ENCODE data around the gene PLXDC2. TPM values are rescaled to one million over a fixed set of nuclear protein-coding genes. Genes with fewer than 3 reads are reported as not detected.

PLXDC2 gene
- total and polyA plus RNA-seq, 2 experiments from 2014 or later, result 39.9 to 52.2 TPM

DNA sequence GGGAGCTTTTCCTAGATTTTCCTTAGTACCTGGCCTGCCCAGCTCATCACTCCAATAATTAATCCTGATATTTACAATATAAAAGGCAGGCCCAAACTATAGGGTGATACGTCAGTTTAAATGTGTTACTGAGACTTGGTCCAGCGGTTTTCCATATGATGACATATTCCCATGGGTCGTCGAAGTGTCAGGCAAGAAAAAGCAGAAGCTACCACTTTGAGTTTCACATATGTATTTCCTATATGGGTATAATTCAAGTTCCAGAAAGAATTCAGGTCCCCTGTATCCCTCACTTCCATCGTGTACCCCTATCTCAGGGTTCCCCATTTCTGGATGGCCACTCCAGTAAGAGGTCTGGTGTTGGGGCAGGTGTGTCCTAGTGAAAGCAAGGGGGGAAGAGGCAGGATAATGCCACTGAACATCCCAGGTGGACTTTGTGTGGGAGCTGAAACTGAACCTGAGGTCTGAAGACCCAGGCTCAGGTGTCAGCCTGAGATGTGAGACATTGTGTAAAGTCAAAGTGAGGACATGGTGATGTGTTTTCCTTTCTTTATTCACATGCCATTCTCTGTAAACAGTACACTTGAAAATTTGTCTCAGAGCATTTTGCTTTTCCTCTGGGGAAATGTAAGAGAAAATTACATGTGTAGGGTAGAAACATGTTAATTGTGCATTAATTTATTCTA lies 167.8 kb downstream of the PLXDC2 start:
- no peaks in the 10 kb centered on the region for H3K9me3 ChIP-seq (ENCODE audit: low read depth)
- no peak overlapping the region for H2AFZ ChIP-seq
- no peak overlapping the region for H3K27ac ChIP-seq
- no peaks in the 10 kb centered on the region for H3K27me3 ChIP-seq
- no peaks in the 10 kb centered on the region for H3K79me2 ChIP-seq
- no peaks in the 10 kb centered on the region for H3K36me3 ChIP-seq (replicated peaks; ENCODE audit: insufficient read depth, low read depth)
- WGBS (ENCODE audit: low lambda C conversion rate, missing lambda C conversion rate), result 96% methylated on average over 5 of the region's 5 CpGs
- no peaks in the 10 kb centered on the region for H3K4me1 ChIP-seq (ENCODE audit: insufficient read depth)
- DNase-seq (ENCODE audit: low spot score), result no peak
- TF ChIP-seq EZH2 (IDR thresholded peaks at IDR 0.05; ENCODE audit: borderline replicate concordance) (no peak), EZH2phosphoT487 (IDR thresholded peaks at IDR 0.05; ENCODE audit: low read depth, severe bottlenecking, unreplicated experiment) (no peak)
- TF ChIP-seq, protein P1, sequence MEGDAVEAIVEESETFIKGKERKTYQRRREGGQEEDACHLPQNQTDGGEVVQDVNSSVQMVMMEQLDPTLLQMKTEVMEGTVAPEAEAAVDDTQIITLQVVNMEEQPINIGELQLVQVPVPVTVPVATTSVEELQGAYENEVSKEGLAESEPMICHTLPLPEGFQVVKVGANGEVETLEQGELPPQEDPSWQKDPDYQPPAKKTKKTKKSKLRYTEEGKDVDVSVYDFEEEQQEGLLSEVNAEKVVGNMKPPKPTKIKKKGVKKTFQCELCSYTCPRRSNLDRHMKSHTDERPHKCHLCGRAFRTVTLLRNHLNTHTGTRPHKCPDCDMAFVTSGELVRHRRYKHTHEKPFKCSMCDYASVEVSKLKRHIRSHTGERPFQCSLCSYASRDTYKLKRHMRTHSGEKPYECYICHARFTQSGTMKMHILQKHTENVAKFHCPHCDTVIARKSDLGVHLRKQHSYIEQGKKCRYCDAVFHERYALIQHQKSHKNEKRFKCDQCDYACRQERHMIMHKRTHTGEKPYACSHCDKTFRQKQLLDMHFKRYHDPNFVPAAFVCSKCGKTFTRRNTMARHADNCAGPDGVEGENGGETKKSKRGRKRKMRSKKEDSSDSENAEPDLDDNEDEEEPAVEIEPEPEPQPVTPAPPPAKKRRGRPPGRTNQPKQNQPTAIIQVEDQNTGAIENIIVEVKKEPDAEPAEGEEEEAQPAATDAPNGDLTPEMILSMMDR (IDR thresholded peaks at IDR 0.05; ENCODE audit: poor library complexity), result no peak
- H3K4me3 ChIP-seq, result no peak overlapping the region
- no peaks in the 10 kb centered on the region for H3K9me2 ChIP-seq (replicated peaks; ENCODE audit: insufficient read depth)
- H3K4me2 ChIP-seq, result no peak overlapping the region
- H4K20me1 ChIP-seq (ENCODE audit: insufficient read depth, poor library complexity, severe bottlenecking), result no peaks in the 10 kb centered on the region

DNA sequence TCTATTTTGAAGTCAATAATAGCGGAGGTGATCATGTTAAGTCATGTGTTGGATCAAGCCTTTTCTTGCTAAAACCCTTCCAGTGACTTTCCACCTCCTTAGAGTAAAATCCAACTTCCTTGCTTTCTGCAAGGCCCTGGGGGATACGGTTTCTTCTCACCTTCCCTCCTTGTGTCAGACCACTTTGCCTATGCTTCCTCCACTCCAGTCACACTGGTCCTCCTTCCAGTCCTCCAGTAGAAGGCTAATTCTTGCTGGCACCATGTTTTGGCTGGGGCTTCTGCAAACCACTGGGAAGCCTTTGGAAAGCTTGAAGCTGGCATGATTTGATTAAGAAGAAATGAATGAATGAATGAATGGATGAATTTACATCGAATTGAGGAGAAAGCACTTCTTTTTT lies 169.5 kb downstream of the PLXDC2 start:
- no peaks in the 10 kb centered on the region for H4K20me1 ChIP-seq (ENCODE audit: insufficient read depth, poor library complexity, severe bottlenecking)
- H3K27me3 ChIP-seq, result no peaks in the 10 kb centered on the region
- WGBS (ENCODE audit: low lambda C conversion rate, missing lambda C conversion rate), result 70% methylated on average over 3 of the region's 3 CpGs
- no peaks in the 10 kb centered on the region for H3K9me2 ChIP-seq (replicated peaks; ENCODE audit: insufficient read depth)
- no peaks in the 10 kb centered on the region for H3K9me3 ChIP-seq (ENCODE audit: low read depth)
- H3K4me3 ChIP-seq, result no peak overlapping the region
- H3K36me3 ChIP-seq (replicated peaks; ENCODE audit: insufficient read depth, low read depth), result no peaks in the 10 kb centered on the region
- H3K27ac ChIP-seq, result no peak overlapping the region
- no peaks in the 10 kb centered on the region for H3K79me2 ChIP-seq
- no peak overlapping the region for H2AFZ ChIP-seq
- no peaks in the 10 kb centered on the region for H3K4me1 ChIP-seq (ENCODE audit: insufficient read depth)
- TF ChIP-seq EZH2 (IDR thresholded peaks at IDR 0.05; ENCODE audit: borderline replicate concordance) (no peak), EZH2phosphoT487 (IDR thresholded peaks at IDR 0.05; ENCODE audit: low read depth, severe bottlenecking, unreplicated experiment) (no peak)
- TF ChIP-seq, protein P1 (IDR thresholded peaks at IDR 0.05; ENCODE audit: poor library complexity), result no peak
- no peak overlapping the region for H3K4me2 ChIP-seq
- DNase-seq (ENCODE audit: low spot score), result no peak

DNA sequence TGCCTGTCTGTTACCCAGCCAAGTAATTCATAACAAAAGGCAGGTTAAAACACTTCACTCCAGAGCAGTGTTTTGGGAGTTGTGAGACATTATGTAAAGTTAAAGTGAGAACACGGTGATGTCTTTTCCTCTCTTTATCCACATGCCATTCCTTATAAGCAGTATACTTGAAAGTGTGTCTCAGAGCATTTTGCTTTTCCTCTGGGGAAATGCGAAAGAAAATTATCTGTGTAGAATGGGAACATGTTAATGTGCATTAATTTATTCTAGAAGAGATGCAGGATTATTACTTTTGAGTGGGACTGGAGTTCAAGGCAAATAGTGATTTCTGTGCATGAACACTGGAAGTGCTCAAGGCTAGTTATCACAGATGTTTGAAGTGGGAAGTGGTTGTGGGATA lies 170.4 kb downstream of the PLXDC2 start:
- H3K27ac ChIP-seq, result no peak overlapping the region
- no peaks in the 10 kb centered on the region for H3K9me2 ChIP-seq (replicated peaks; ENCODE audit: insufficient read depth)
- H3K79me2 ChIP-seq, result no peaks in the 10 kb centered on the region
- no peak overlapping the region for H3K4me2 ChIP-seq
- no peaks in the 10 kb centered on the region for H3K27me3 ChIP-seq
- H3K9me3 ChIP-seq (ENCODE audit: low read depth), result no peaks in the 10 kb centered on the region
- no peak overlapping the region for H2AFZ ChIP-seq
- 73% methylated on average over 2 of the region's 2 CpGs for WGBS (ENCODE audit: low lambda C conversion rate, missing lambda C conversion rate)
- H3K36me3 ChIP-seq (replicated peaks; ENCODE audit: insufficient read depth, low read depth), result no peaks in the 10 kb centered on the region
- no peaks in the 10 kb centered on the region for H4K20me1 ChIP-seq (ENCODE audit: insufficient read depth, poor library complexity, severe bottlenecking)
- no peak for DNase-seq (ENCODE audit: low spot score)
- no peak overlapping the region for H3K4me3 ChIP-seq
- TF ChIP-seq EZH2phosphoT487 (IDR thresholded peaks at IDR 0.05; ENCODE audit: low read depth, severe bottlenecking, unreplicated experiment) (no peak), EZH2 (IDR thresholded peaks at IDR 0.05; ENCODE audit: borderline replicate concordance) (no peak)
- TF ChIP-seq, protein P1 (IDR thresholded peaks at IDR 0.05; ENCODE audit: poor library complexity), result no peak
- no peaks in the 10 kb centered on the region for H3K4me1 ChIP-seq (ENCODE audit: insufficient read depth)

Data from hepatocyte (in vitro differentiated cells).